Occipital lobe (tissue), 2 donors: ENCODE results near the gene LRRFIP1. TPM values are rescaled to one million over a fixed set of nuclear protein-coding genes. Genes with fewer than 3 reads are reported as not detected.
A peak's percentile ranks its signal among the peaks of the same experiment; 100 is the strongest.

Source experiments
- DNase-seq: peaks from one replicate; lab custom pipeline; 2025; lab: John Stamatoyannopoulos, UW
- total RNA-seq: library from RNA; depleted of rRNA; stranded (reverse); fragments of >200 nt; gene quantifications from one replicate; pipeline ENCODE4 v1.2.3, GENCODE V29; 2014

LRRFIP1 gene
- total RNA-seq, 1 donor from 2014 or later = 29.0 TPM

DNA sequence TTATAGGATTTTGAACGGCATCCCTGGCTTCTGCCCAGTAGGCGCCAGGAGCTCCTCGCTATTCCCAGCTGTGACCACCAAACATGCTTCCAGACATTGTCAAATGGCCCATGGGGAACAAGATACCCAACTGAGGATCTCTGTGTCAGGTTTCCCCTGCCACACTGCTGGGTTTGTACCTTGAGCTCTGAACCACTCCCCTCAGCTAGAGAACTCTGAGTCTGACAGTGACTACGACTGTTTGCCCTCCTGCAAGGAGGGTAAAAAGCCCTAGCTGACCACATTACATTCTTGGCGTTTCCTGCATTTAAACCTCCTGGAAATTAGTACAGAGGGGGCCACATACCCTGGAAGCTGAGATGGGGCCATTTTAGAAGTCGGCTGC is 12.4 kb downstream of the LRRFIP1 start:
- no peak for DNase-seq

DNA sequence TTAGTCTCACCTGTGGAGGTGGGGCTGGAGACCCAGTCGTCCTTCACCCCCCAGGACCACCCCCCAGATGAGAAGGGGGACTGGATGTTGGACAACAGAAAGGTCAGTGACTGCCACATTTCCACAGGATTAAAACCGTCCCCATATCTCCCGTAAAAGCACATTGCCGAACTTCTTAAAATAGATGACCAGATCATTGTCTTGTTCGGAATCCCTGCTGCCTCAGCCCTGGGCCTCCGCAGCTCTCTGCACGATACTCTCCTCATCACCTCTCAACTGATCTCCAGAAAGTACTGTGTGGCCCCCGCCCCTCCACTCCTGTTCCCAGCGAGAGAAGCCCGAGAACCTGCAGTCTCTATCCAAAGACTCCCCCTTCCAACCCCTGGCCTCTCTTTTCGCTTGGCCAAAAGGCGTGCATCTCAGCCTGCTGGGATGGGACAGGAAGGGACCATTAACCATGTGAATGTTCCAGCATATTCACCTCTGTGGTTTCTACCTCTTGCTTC is 13.2 kb downstream of the LRRFIP1 start:
- DNase-seq = no peak

DNA sequence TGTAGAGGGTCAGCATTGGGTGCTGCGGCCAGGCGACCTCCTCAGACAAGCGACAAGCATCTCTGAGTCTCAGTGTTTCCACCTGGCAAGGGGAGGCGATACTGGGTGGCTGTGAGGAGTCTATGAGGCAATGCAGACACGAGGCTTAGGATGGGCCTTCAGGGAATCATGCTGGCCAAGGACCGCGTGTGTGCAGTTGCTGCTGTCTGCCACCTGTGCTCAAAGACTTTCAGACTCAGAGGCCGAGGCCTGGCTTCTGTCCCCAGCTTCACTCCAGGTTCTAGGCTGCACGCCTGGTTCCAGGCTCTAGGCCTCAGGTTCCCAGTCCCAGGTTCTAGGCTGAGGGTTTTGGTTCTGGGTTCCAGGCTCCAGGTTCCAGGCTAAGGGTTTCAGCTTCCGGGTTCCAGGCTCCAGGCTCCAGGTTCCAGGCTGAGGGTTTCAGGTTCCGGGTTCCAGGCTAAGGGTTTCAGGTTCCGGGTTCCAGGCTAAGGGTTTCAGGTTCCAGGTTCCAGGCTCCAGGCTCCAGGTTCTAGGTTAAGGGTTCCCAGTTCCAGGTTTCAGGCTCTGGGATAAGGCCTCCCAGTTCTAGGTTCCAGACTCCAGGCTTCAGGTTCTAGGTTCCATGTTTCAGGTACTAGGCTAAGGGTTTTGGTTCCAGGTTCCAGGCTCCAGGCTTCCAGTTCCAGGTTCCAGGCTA is 14.8 kb downstream of the LRRFIP1 start:
- no peak for DNase-seq

- DNase-seq = no peak
Measured at GRCh38 chr2:237643066-237643465, 15.7 kb downstream of the LRRFIP1 start.

DNA sequence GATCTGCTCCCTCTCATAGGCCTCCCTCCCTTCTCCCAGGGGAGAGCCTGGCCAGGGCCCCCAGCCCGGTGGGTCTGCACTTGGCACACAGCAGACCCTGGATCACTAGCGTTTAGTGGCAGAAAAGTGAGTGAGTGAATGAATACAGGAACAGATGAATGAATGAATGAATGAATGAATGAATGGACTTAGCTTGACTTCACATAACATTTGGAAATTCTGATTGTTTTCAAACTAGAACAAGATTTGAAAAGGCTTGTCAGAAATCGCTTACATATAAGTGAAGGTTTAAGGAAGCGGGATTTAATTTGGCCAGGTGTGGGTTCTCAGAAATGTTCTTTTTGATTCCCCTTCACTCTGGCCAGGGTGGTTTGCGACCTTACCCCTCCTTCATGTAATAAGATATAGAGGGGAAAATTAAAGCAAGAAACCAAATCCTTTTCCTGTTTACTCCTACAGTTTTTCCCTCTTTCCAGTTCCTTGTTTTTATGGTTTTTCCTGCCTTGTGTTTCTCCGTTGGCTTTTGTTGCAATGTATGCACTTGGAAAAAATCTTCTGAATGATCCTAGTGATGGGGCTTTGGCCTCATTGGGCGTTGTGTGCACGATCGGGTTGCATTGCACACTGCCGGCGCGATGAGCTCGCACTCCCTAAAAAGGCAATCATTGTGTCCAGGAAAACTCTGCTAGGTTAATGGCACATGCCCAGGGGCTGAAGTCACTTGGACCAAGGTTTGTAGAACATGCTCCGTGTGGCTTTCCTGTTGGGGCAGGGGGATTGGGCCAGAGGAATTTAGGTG is 16.4 kb downstream of the LRRFIP1 start:
- DNase-seq = no peak

DNA sequence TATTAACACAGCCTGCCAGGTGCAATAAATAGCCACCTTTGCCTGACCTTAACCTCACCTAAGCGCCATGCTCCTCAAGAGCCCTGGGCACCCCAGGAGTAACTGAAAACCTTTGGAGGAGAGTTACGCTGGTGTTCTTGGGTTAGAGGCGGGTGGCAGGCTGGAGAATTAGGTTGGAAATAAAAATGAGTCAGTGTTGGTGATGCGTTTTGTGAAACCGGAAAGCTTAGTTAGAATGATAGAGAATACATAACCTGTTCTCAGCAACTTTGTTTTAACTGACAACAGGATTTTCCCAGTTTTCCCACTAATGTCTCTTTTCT is 17.0 kb downstream of the LRRFIP1 start:
- DNase-seq = no peak

DNA sequence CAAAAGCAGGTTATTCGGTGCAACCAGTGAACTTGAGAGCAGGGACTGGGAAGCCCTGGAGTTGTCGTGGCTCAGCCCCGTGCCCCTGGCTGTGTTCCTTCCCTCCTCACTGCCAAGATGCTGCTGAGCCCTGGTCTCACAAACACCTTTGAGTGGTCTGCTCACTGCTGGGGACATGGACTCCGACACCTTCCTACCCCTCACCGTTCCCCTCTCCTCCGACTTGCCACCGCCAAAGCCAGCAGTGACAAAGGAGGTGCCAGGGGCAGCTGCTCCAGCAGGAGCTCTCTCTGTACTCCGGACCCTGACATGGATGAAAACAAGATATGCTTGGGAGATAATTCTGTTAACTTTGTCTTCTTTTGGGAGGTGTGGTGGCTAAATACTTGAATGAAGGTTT is 17.9 kb downstream of the LRRFIP1 start:
- DNase-seq = no peak

GRCh38 chr2:237647176-237648015 is 20.0 kb downstream of the LRRFIP1 start:
- no peak for DNase-seq

- DNase-seq = no peak
Measured at GRCh38 chr2:237648016-237648381, 20.6 kb downstream of the LRRFIP1 start.

- DNase-seq = no peak
Measured at GRCh38 chr2:237649541-237650454, 22.4 kb downstream of the LRRFIP1 start.

DNA sequence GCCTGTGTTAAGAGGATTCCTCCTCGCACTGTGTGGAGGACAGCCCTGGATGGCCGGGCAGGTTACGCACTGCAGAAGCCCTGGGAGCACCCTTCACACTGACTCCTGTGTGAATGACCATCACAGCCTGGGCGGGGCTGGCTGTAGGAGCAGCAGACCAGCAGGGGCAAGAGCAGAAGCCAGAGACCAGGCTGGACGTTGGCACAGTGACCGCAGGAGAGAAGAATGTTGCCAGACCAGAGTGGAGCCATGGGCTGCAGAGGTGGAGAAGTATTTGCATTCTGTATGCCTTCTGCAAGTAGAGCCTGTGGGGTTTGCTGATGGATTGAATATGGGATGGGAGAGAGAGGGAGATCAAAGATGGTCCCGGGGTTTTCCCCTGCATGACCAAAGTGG is 23.1 kb downstream of the LRRFIP1 start:
- DNase-seq = no peak

GRCh38 chr2:237651761-237652160 is 24.4 kb downstream of the LRRFIP1 start:
- no peak for DNase-seq

DNA sequence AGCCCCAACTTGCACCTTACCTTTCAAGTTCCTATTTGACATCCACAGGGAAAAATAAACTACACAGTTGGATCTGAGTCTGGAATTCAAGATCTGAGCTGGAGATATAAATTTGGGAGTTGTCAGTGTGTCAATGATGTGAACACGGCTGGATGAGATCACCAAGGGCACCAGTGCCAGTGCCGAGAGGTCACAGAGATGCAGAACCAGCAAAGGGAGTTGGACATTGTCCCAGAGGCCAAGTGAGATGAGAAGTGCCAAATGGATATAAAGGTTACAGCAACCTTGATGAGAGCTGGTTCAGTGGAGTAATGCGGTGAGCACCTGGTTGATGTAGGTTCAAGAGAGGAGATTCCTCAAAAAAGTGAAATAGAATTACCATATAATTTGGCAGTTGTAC is 24.8 kb downstream of the LRRFIP1 start:
- no peak for DNase-seq

DNA sequence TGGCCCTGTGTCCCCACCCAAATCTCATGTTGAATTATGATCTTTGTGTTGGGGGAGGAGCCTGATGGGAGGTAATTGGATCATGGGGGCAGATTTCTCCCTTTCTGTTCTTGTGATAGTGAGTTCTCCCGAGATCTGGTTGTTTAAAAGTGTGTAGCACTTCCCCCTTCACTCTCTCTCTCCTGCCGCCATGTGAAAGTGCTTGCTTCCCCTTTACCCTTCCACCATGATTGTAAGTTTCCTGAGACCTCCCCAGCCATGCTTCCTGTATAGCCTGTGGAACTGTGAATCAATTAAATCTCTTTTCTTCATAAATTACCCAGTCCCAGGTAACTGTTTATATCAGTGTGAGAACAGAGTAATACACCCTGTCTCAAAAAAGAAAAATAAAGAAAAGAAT is 25.5 kb downstream of the LRRFIP1 start:
- DNase-seq = no peak

- no peak for DNase-seq
Measured at GRCh38 chr2:237653776-237654558, 26.6 kb downstream of the LRRFIP1 start.

- no peak for DNase-seq
Measured at GRCh38 chr2:237657063-237657462, 29.7 kb downstream of the LRRFIP1 start.

DNA sequence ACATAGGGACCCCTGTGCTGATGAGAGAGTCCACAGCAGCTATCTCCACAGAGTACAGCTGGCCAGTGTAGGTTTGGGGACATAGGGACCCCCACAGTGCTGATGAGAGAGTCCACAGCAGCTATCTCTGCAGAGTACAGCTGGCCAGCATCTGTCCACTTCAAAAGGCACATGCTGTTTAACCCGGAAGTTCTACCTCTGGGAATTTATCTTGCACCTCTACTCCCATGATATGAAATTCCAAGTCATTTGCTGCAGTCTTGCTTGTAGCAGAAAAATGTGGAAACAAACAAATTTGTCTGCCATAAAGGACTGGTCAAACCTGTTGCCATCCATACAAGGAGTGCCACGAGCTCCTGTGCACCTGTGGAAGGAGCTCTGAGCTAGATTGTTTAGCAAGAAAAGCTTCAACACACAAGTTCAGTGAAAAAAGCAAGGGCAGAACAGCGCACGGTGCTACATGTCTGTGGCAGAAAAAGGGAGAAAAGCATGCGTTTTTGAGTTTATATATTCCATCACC is 33.1 kb downstream of the LRRFIP1 start:
- no peak for DNase-seq

DNA sequence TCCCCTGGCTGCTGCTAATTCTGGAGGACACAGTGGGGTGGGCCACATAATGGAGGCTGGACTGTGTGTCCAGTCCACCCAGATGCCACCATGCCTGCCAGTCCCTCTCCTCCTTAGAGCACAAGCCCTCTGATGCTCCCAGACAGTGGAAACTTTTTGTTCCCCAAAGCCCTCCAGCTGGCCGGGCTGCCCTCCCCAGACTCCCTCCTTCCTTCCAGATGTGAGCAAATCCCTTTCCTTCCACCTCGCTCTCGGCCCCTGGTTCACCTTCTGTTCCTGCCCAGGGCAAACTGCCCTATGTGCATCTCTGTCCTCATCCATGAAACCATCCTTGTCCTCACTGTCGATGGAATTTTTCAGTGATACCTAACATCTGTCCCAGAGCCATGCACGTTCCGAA is 33.9 kb downstream of the LRRFIP1 start:
- DNase-seq = no peak

- DNase-seq = no peak
Measured at GRCh38 chr2:237661799-237662328, 34.5 kb downstream of the LRRFIP1 start.

- DNase-seq = peak; percentile 11
Measured at GRCh38 chr2:237662671-237663093, 35.3 kb downstream of the LRRFIP1 start.
